Measurements from ENCODE around the gene FCAR.

The FCAR gene

GRCh38 chr19:54921082-54921481 lies 47.0 kb downstream of the FCAR start:
- H3K27me3 ChIP-seq (ENCODE audit: insufficient read depth, poor library complexity, severe bottlenecking): no peaks in the 10 kb centered on the region
- H3K4me3 ChIP-seq (replicated peaks; ENCODE audit: insufficient read depth, low read length): no peak overlapping the region
- TF ChIP-seq GABPA (IDR thresholded peaks at IDR 0.05; ENCODE audit: low read depth) (no peak), CTCF (IDR thresholded peaks at IDR 0.05; ENCODE audit: insufficient read depth, low read length) (no peak)
- DNase-seq (ENCODE audit: low read depth in 1 of 2, low spot score in 1 of 2): no peak
- no peak overlapping the region for H3K27ac ChIP-seq (replicated peaks)

GRCh38 chr19:54923276-54923675 lies 49.2 kb downstream of the FCAR start:
- TF ChIP-seq REST (IDR thresholded peaks at IDR 0.05; ENCODE audit: insufficient replicate concordance, low read depth) (no peak), CTCF (IDR thresholded peaks at IDR 0.05; ENCODE audit: insufficient read depth, low read length) (no peak), GABPA (IDR thresholded peaks at IDR 0.05; ENCODE audit: low read depth) (no peak)

GRCh38 chr19:54928299-54928698 lies 54.3 kb downstream of the FCAR start:
- TF ChIP-seq POLR2AphosphoS5 (IDR thresholded peaks at IDR 0.05; ENCODE audit: low read depth) (no peak), GABPA (IDR thresholded peaks at IDR 0.05; ENCODE audit: low read depth) (no peak), CTCF (IDR thresholded peaks at IDR 0.05; ENCODE audit: insufficient read depth, low read length) (no peak), SPI1 (IDR thresholded peaks at IDR 0.05; ENCODE audit: borderline replicate concordance, low read depth) (no peak), REST (IDR thresholded peaks at IDR 0.05; ENCODE audit: insufficient replicate concordance, low read depth) (no peak)
- no peak overlapping the region for H3K4me3 ChIP-seq (replicated peaks; ENCODE audit: insufficient read depth, low read length)
- no peaks in the 10 kb centered on the region for H3K27me3 ChIP-seq (ENCODE audit: insufficient read depth, poor library complexity, severe bottlenecking)
- no peak for DNase-seq (ENCODE audit: low read depth in 1 of 2, low spot score in 1 of 2)
- no peak overlapping the region for H3K27ac ChIP-seq (replicated peaks)

More at GRCh38 chr19:54923276-54923675, 49.2 kb downstream of the FCAR start:
- no peak overlapping the region for H3K4me3 ChIP-seq (replicated peaks; ENCODE audit: insufficient read depth, low read length)
- no peak overlapping the region for H3K27ac ChIP-seq (replicated peaks)
- H3K27me3 ChIP-seq (ENCODE audit: insufficient read depth, poor library complexity, severe bottlenecking): no peaks in the 10 kb centered on the region
- DNase-seq (ENCODE audit: low read depth in 1 of 2, low spot score in 1 of 2): no peak

- no peak overlapping the region for H3K27ac ChIP-seq (replicated peaks)
- no peaks in the 10 kb centered on the region for H3K27me3 ChIP-seq (ENCODE audit: insufficient read depth, poor library complexity, severe bottlenecking)
- H3K4me3 ChIP-seq (replicated peaks; ENCODE audit: insufficient read depth, low read length): no peak overlapping the region
- no peak for DNase-seq (ENCODE audit: low read depth in 1 of 2, low spot score in 1 of 2)
- TF ChIP-seq POLR2AphosphoS5 (IDR thresholded peaks at IDR 0.05; ENCODE audit: low read depth) (no peak), GABPA (IDR thresholded peaks at IDR 0.05; ENCODE audit: low read depth) (no peak), SPI1 (IDR thresholded peaks at IDR 0.05; ENCODE audit: borderline replicate concordance, low read depth) (no peak), REST (IDR thresholded peaks at IDR 0.05; ENCODE audit: insufficient replicate concordance, low read depth) (no peak), CTCF (IDR thresholded peaks at IDR 0.05; ENCODE audit: insufficient read depth, low read length) (no peak)
These were observed 63.9 kb downstream of the FCAR start for GRCh38 chr19:54937926-54938325.

All from HL-60 (cell line).